Ureter (tissue), 1 donor: ENCODE data around the gene RPL29. TPM values are rescaled to one million over a fixed set of nuclear protein-coding genes. Genes with fewer than 3 reads are reported as not detected.
A peak's percentile ranks its signal among the peaks of the same experiment; 100 is the strongest.

Experiments
- DNase-seq: peaks from one replicate; pipeline ENCODE4 v3.0.0-alpha.2; 2020; ENCODE audit warnings: low spot score
- total RNA-seq: library from RNA; stranded (reverse); gene quantifications from one replicate; pipeline ENCODE4 v1.2.4, GENCODE V29; 2023
- donor health status: DM: yes; HTN: yes; CAD: no.

The RPL29 gene
- total RNA-seq, 1 donor from 2014 or later, result 1,577 TPM

DNA sequence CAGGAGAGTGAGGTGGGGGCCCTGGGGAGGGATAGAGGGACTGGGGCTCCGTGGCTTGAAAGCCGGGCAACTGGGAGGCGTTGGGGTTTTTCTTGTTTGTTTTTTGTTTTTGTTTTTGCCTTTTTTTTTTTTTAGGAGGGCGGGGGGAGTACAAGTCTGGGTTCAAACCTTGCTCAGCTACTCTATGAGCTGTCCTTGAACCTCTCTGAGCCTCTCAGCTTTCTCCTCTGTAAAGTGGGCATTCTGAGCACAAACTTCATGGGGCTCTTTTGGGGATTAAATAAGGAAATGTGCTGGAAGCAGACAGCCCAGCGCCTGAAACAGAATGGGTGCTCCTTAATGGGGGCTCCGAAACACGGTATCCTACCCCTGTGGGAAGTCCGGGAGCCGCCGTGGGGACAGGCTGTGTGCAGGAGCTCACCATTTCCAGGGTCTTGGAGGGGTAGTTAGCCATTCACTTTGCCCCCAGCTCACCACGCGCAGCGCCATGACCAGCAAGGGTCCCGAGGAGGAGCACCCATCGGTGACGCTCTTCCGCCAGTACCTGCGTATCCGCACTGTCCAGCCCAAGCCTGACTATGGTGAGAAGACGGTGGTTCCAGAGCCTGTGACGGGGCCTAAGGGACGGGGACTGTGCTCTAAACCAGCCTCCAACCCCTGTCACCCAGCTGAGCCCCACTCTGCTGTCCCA lies 12.0 kb downstream of the RPL29 start:
- DNase-seq, result no peak

DNA sequence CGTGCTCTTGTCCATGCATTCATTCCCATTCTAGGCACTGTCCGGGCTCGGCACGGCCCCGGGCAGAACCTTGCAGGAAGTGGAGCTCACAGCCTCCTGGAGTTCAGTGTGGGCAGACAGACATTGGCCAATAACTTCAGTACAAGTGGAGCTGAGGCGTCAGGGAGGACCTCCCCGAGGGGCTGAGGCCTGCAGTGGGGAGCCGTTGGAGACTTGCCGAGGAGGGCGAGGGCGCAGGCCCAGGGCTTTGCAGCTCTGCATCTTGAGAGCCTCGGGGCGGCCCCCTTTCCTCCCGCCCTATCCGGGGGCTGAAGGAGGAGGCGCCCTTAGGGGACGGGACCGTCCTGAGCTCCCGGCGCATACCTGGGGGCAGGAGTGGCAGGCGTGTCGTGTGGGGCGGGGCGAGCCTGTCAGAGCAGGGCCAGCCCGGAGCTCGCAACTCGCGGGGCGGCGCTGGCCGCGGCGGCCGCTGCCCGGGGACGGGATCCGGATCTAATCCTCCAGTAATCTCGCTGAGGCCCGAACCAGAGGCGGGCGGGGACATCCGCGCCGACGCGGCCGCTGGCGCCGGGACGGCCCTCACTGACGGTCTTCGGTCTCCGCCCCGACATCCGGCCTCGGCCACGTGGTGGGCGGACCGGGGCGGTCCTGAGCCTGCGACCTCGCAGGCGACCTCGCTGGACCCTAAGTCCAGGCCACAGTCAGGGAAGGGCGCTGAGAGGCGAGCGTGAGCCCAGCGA lies 12.7 kb downstream of the RPL29 start, which contains the start of gene ACY1:
TSS of gene ACY1 (plus strand) at position 698 of the 740 bp plus-strand sequence. CDS start 530 bp downstream, outside the sequence.
- DNase-seq, result peak; percentile 90

DNA sequence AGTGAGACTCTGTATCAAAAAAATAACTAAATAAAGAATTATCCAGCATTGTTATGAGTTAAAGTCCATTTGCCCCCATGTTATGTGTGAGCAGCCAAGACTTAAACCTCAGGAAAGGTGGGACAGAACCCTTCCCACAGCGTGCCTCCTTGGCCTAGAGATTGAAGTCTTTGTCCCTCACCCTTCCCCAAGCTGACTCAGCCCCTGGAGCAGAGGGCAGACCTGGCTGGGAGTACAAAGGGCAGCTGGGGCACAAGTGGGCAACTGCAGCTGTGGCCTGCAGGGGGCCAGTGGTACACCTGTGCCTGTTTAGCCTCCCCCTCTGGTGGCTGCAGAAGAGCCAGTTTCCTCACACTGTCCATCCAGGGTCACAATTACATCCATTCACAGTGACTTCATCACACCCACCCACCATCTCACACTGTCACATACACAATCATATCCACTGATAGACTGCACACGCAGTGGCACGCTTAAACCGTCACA lies 13.3 kb downstream of the RPL29 start:
- no peak for DNase-seq

DNA sequence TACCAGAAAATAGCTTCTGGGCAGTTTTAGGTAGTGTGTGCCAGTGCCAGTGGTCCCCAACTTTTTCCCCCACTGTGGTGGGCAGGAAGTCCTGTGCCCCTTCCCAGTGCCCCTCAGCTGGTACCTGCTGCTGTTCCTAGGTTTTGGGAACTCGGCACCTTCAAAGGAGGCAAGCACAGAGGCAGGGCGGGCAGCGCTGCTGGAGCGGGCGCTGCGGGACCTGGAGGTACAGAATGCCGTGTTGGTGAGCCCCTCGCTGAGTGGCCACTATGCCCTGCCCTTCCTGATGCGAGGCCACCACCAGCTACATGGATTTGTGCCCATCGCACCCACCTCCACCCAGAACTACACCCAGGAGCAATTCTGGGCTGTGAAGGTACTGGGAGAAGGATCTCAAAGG lies 15.4 kb downstream of the RPL29 start:
- no peak for DNase-seq

DNA sequence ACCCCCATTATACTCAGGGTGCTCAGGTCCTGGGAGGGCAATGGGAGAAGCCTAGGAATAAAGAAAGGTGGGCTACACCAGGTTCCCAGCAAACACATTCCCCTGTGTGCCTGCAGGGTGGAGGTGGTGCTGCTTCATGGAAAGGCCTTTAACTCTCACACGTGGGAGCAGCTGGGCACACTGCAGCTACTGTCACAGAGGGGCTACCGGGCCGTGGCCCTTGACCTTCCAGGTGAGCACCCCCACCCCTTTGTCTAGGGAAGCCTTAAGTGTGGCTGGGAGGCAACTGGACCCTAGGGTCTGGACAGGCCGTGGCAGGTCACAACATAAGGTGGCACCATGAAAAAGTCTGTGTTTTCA lies 17.6 kb downstream of the RPL29 start:
- no peak for DNase-seq

DNA sequence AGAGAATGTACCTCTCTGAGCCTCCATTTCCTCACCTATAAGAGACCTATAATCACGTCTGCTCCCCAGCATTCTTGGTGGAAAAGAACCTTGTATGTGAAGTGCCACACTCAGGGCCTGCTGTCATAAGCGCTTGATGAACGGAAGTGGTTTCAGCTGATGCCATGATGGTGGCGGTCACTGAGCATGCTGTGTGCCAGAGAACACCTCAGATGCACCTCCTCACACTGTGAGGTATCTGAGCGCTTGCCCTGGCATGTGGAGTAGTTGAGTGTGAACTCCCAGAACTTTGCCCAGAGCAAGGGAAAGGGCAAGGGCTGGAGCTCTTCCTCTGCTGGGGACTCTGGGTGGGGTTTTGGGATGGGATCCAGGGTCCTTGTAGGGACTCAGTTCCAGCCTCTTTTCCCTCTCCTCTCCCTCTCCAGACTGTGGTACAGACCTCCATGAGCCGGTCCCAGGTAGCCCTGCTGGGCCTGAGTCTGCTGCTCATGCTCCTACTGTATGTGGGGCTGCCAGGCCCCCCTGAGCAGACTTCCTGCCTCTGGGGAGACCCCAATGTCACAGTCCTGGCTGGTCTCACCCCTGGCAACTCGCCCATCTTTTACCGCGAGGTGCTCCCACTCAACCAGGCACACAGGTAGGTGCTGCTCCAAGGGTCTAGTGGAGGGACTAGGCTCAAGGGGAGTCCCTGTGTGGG lies 18.1 kb downstream of the RPL29 start:
- no peak for DNase-seq

DNA sequence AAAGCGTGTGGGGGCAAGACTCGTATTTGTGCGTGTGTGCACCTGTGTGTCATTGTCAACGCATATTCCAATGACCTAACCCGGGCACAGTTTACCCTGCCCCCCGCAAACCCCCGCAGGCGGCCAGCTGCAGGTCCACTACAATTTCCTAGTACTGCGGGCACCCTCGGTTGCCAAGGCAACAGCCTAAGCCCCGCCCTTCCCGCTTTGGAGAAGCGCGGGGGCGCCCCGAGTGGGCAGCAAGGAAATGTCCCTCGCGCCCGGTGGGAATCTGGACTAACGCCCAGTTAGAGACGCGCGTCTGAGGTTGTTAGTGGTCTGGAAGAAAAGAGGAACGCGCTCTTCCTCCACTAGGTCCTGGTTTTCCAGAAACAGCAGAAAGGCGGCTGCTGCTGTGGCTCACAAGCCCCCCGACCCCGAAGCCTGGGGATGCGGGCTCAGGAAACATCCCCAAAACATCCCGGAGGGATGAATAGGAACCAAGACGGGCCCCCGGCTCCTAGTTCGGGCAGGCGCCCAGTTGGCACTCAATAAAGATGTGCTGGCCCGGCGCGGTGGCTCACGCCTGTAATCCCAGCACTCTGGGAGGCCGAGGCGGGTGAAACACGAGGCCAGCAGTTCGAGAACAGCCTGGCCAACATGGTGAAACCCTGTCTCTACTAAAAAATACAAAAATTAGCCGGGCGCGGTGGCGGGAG lies 19.7 kb downstream of the RPL29 start:
- DNase-seq, result peak; percentile 78

DNA sequence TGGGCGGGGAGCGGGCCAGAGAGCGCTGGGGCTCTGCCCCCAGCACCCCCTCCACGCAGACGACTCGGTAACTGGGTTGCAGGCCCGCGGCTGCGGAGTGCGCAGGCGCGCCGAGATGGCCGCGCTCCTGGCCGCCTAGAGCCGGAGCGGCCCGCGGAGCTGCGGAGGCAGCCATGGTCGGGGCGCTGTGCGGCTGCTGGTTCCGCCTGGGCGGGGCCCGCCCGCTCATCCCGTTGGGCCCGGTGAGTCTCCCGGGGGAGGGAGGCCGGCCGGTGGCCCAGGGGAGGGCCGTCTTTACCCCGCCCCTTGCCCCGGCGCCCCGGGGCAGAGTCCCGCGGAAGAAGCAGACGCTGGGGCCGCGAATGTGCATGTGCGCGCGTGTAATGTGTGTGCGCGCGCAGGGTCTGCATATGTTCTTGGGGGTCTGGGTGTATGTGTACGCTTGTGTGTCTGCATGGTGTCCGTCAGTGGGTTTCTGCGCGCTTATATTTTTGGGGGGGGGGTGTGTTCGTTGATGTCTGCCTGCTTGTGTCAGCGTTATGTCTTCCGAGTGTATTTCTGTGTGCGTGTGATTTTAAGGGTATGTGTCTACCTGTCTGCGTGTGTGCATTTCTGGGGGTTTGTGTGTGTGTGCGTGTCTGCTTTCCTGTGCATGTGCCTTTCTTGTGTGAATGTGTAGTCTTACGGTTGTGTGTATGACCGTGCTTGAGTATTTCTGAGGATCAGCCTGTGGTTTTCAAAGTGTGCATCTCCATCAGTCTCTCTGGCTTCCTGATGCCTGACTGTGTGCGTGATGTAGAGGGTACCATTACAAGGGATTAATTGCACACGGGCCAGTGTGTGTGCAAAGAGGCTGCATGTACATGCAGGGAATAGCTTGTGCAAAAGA lies 20.5 kb downstream of the RPL29 start, which contains the start of gene ABHD14A:
TSS of gene ABHD14A (plus strand) at position 102 of the 889 bp plus-strand sequence. CDS start at position 174, 72 bp downstream.
- DNase-seq, result peak; percentile 74

DNA sequence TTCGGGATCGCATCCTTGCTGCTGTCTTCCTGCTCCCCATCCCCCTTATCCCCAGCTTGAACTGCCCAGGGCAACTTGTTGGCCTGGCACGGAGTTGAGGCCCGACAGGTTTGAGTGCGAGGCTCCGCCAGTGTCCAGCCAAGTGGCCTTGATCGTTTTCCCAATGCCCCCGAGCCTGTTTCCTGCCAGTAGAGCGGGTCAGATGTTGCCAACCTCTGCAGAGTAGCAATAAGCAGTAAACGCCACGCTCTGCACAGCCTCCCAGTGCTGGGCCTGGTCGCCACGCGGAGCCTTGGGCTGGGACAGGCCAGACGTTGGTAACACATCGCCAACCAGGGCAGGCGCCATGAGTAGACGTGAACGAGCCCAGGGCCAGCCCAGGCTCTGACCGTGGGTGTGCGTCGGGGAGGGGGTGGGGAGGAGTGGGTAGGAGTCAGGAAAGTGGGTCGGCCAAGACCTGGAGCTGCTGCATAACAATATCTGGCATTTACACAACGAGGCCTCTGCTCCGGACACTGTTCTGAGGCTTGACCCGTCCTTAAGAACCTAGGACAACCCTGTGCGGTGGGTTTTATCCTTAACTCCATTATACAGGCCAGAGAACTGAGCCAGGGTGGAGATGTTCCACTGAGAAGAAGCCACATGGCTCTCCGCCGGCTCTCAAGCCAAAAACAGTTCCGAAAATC lies 21.3 kb downstream of the RPL29 start:
- DNase-seq, result no peak

DNA sequence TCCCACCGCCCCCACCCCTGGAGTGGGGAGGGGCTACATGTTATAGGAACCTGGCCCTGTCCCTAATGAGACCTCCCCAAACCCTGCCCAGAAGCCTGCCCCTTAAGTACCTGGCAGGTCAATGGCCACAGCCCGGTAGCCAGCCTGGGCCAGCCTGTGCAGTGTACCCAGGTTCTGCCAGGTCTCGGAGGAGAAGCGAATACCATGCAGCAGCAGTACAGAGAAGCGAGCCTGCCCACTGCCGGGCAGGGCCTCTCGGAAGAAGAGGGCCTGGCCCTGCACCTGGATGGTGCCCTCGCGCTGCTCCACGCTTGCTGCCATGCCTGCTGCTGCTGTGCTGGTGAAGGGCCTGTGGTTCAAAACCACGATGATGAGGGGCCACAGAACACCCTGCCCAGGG lies 24.3 kb downstream of the RPL29 start:
- no peak for DNase-seq

DNA sequence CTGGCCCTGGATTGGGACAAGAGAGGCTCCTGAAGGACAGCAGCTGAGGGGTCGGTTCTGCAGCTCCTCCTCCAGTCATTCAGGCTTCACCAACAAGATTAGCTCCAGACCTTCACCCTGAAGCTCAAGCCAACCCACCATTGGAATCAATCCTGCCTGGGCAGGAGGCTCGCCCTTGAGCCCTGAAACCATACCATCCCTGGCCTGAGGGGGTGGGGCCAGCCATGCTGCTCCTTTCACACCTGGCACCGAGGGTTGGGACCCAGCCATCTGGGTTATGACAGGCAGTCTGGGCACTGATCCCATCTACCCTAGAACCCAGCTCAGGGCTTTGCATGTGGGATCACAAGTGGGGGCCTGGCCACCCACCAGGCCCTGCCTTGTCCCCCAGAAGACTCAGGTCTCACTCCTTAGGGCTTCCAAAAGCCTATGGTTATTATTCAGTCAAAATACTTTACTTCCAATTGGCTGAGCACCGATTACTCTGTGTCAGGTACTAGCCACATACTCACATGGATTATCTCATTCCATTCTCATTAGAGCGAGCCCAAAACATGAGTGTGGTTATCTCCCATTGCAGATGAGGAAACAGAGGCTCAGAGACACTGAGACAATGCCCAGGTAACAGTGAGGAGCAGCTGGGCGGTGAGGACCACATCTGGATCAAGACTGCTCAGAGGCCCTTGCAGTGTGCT lies 24.9 kb downstream of the RPL29 start:
- no peak for DNase-seq

DNA sequence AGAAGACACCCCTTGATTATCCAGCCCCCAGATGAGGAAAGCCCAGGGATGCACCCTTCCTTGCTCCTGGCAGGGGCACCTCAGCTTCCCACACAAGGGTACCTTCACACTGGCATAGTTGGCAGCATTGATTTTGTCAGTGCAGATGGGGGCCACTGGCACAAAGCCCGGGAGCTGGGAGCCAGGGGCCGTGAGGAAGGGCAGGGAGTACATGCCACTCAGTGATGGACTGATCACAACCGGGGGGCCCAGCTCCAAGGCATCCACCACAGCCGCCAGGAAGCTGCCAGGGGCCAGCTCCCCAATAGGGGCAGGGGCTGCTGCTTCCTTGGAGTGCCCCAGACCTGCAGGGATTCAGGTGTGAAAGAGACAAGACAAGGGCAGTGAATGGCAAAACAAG lies 25.9 kb downstream of the RPL29 start:
- no peak for DNase-seq

DNA sequence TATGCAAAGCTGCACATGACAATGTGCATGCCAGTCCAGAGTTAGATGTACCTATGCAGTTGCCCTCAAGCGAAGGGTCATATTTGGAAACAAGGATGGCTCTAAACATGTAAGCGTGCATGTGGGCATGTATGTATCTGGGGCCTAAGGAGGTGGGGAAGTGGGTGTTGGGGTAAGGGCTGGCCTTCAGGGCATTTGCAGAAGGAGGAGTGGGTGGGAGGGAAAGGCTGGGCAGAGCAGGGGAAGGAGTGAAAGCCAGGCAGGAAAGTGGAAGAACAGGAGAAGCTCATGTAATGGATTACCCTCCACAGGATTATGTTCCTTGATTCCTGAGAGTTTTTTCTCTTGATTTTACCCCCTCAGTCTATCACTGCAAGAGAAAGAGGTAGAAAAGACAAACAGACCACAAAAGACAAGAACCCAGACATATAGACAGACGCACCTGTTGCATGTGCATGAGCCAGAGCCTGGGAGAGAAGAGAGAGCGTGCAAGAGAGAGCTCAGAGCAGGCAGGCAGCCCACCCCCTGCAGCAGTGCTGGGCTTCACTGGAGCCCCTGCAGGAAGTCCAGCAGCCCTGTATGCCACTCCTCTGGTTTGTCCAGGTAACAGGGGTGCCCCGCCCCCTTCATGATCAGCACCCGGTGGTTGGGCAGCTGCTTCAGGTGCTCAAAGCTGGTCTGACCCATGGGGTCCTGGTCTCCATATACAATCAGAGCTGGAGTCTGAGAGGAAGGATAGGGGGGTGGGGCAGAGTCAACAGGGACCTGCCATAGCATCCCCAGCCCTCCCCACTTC lies 26.6 kb downstream of the RPL29 start:
- no peak for DNase-seq

DNA sequence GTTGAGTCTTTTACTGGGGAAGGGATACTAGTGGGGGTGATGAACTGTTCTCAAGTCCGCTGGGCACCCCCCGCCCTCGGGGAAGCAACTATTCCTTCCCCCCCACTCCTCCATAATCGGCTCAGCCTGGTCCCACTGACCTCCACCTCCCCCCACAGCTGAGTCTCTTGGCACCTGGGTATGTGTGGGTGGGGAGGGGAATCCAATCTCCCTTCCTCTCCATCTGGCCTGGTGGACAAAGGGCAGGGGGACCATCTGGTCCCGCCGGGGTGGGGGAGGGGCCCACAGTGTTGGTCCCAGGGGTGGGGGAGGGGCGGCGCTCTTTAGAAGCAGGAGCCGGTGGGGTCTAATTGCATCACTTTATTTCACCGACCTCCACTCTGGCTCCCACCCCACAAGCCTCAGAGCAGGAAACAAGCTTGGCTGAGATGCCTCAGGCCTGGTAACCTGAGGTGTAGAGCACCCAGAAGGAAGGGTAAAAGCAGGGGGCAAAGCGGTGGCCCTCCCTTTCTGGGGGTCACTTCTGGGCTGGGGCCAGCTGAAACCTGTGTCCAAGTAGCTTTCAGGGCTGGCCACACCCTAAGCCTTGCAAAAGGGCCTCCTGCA lies 27.4 kb downstream of the RPL29 start:
- no peak for DNase-seq

DNA sequence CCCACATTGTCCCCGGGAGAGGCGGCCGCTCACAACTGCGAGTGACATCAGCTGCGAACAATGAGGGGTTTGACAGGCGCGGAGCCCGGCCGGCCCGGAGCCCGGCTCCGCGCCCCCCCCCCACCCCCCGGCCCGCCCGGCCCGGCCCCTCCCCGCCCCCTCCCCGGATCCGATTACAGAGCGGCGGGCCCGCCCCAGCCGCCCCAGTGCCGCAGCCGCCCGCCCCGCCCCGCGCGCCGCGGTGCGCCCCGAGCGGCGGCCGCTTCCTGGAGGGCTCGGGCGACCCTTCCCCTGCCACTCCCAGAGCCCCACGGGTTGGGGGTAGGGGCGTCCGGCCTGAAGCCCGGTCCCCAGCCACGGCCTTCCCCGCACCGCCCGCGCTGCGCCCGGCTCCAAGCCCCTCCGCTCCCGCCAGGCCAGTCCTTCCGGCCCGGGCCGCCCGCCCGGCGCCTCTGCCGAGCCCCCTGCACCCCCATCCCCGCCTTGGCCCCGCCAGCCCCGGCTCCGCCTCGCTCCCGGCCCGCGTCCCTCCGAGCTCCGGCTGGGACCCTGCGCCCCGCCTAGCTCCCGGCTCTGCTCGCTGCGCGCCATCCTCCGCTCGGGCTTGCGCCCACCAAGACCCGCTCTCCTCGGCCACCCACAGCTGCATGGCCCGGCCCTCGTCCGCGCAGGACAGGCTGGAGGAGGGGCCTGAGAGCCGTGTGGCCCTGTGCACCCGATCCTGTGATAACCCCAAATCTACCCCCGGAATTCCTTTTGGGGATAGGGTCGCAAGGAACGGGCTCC lies 28.1 kb downstream of the RPL29 start, which contains the start of gene PCBP4:
TSS of gene PCBP4 (minus strand) at position 71 of the 786 bp plus-strand sequence. CDS start 6,214 bp downstream, outside the sequence.
- no peak for DNase-seq

DNA sequence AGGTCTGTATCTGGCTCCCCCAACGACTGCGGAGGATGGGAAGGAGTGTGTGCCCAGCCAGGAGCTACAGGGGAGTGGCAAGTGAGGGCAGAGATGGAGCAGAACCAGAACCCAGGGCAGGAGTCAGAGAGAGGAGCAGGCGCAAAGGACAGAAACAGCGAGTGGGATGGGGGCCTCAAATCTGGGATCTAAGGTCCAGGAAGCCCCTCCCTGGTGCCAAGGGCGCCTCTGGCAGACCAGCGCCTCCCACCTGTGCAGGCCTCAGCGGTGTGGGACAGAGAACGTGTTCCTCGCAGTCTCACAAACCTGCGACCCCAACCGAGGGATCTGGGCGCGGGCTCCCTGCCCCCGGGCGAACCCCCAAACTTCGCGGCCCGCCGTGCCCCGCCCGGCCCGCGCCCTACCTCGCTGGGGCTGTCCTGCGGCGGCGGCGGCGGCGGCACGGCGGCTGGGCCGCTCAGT lies 28.7 kb downstream of the RPL29 start:
- DNase-seq, result no peak

DNA sequence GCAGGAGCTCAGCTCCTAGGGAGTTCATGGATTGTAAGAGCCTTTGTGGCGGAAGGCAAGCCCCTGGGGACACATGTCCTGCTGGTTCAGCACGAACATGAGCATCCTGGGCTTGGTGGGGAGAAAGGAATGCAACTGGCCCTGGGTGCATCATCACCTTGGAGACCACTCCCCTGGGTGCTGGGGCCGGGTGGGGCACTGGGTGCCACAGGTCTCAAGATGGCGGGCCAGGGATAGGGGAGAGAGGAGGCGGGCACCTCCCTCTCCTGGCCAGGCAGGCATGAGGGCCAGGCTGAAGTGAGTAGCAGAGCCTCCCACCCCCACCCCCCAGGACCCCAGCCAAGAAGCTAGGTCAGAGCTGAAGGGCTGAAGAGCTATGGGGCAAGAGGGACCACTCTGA lies 29.2 kb downstream of the RPL29 start:
- no peak for DNase-seq
